Choroid plexus epithelial cell (primary cell): ENCODE results near the gene FSTL5.

ENCODE experiments used
- DNase-seq: peaks from one replicate; pipeline ENCODE4 v3.0.0-alpha.2; 2010; ENCODE audit warnings: low read depth
- H3K4me3 ChIP-seq: 2 replicates; pipeline ENCODE4 v1.5.1; 2011; ENCODE audit warnings: low read depth, mild to moderate bottlenecking, control low read depth, low read length, moderate library complexity
- CTCF ChIP-seq: conservative IDR thresholded peaks from 2 replicates; pipeline ENCODE4 v1.5.1; 2011; ENCODE audit warnings: low read depth, mild to moderate bottlenecking, control low read depth, inconsistent platforms, low read length, moderate library complexity

FSTL5 gene

GRCh38 chr4:161894493-161895167 is 269.2 kb downstream of the FSTL5 start:
- no peak for TF ChIP-seq CTCF
- no peak for DNase-seq
- no peak overlapping the region for H3K4me3 ChIP-seq

- no peak for DNase-seq
- no peak overlapping the region for H3K4me3 ChIP-seq
- TF ChIP-seq CTCF, result no peak
These were observed 269.8 kb downstream of the FSTL5 start for GRCh38 chr4:161894014-161894413.

GRCh38 chr4:161893566-161893965 is 270.2 kb downstream of the FSTL5 start:
- H3K4me3 ChIP-seq, result no peak overlapping the region
- DNase-seq, result no peak
- TF ChIP-seq CTCF, result no peak

GRCh38 chr4:161892951-161893350 is 270.8 kb downstream of the FSTL5 start:
- no peak for DNase-seq

GRCh38 chr4:161883157-161883556 is 280.6 kb downstream of the FSTL5 start:
- peak; percentile 6 for DNase-seq
- no peak for TF ChIP-seq CTCF
- H3K4me3 ChIP-seq, result no peak overlapping the region

More at GRCh38 chr4:161892951-161893350, 270.8 kb downstream of the FSTL5 start:
- no peak for TF ChIP-seq CTCF
- H3K4me3 ChIP-seq, result no peak overlapping the region

- H3K4me3 ChIP-seq, result no peak overlapping the region
- DNase-seq, result no peak
- no peak for TF ChIP-seq CTCF
These were observed 282.4 kb downstream of the FSTL5 start for GRCh38 chr4:161881370-161881769.

- TF ChIP-seq CTCF, result no peak
- H3K4me3 ChIP-seq, result no peak overlapping the region
- DNase-seq, result peak; percentile 24
These were observed 294.3 kb downstream of the FSTL5 start for GRCh38 chr4:161869511-161869910.
